ENCODE data around the gene ACTR3. TPM values are rescaled to one million over a fixed set of nuclear protein-coding genes. Genes with fewer than 3 reads are reported as not detected.
A peak's percentile ranks its signal among the peaks of the same experiment; 100 is the strongest.

ACTR3 gene
- total RNA-seq, 1 donor from 2014 or later: 128 TPM

GRCh38 chr2:113876503-113877387 is 13.1 kb upstream of the ACTR3 start:
- DNase-seq: peak; percentile 59

GRCh38 chr2:113877711-113878598 is 11.9 kb upstream of the ACTR3 start:
- DNase-seq: peak; percentile 35

- no peak for DNase-seq
Measured at GRCh38 chr2:113878743-113879142, 11.1 kb upstream of the ACTR3 start.

- DNase-seq: no peak
Measured at GRCh38 chr2:113879457-113879856, 10.4 kb upstream of the ACTR3 start.

- no peak for DNase-seq
Measured at GRCh38 chr2:113886479-113887008, 3.3 kb upstream of the ACTR3 start.

- DNase-seq: no peak
Measured at GRCh38 chr2:113887009-113887792, 2.7 kb upstream of the ACTR3 start.

- DNase-seq: no peak
Measured at GRCh38 chr2:113888641-113889470, 1.0 kb upstream of the ACTR3 start.

GRCh38 chr2:113890253-113891235 is 655 bp downstream of the ACTR3 start:
- peak; percentile 71 for DNase-seq

GRCh38 chr2:113891265-113891959 is 1.5 kb downstream of the ACTR3 start:
- DNase-seq: no peak

GRCh38 chr2:113892004-113892710 is 2.3 kb downstream of the ACTR3 start:
- no peak for DNase-seq

- DNase-seq: no peak
Measured at GRCh38 chr2:113894156-113894743, 4.4 kb downstream of the ACTR3 start.

- no peak for DNase-seq
Measured at GRCh38 chr2:113895301-113895700, 5.4 kb downstream of the ACTR3 start.

- no peak for DNase-seq
Measured at GRCh38 chr2:113895819-113896563, 6.1 kb downstream of the ACTR3 start.

GRCh38 chr2:113896791-113897190 is 6.9 kb downstream of the ACTR3 start:
- no peak for DNase-seq

- no peak for DNase-seq
Measured at GRCh38 chr2:113898081-113898480, 8.2 kb downstream of the ACTR3 start.

GRCh38 chr2:113899166-113899565 is 9.3 kb downstream of the ACTR3 start:
- DNase-seq: no peak

GRCh38 chr2:113901943-113902342 is 12.1 kb downstream of the ACTR3 start:
- DNase-seq: no peak
